Kidney epithelial cell (primary cell): Measurements from ENCODE around the gene LIPC. TPM values are rescaled to one million over a fixed set of nuclear protein-coding genes. Genes with fewer than 3 reads are reported as not detected.

ENCODE experiments used
- DNase-seq: peaks from one replicate; pipeline ENCODE4 v3.0.0-alpha.2; 2010; ENCODE audit warnings: low read depth
- H3K27me3 ChIP-seq: 2 replicates; pipeline ENCODE4 v1.6.0; 2011; ENCODE audit warnings: low read length; ENCODE audit not compliant: control insufficient read depth, insufficient read depth
- H3K36me3 ChIP-seq: 2 replicates; pipeline ENCODE4 v1.5.1; 2011; ENCODE audit warnings: low read length; ENCODE audit not compliant: control insufficient read depth, insufficient read depth
- H3K4me3 ChIP-seq: 2 replicates; pipeline ENCODE4 v1.5.1; 2011; ENCODE audit warnings: low read depth, mild to moderate bottlenecking, control low read depth, low read length
- total RNA-seq: library from RNA; depleted of rRNA; stranded (reverse); fragments of >200 nt; gene quantifications from 2 replicates; pipeline ENCODE4 v1.2.3, GENCODE V29; 2015
- TF ChIP-seq, protein P1 (sequence below): IDR thresholded peaks from 2 replicates; pipeline ENCODE4 v1.5.1; 2011; ENCODE audit warnings: mild to moderate bottlenecking, moderate library complexity, low read length, control low read depth, inconsistent platforms; ENCODE audit not compliant: insufficient read depth, poor library complexity, severe bottlenecking

The LIPC gene
- total RNA-seq, 1 donor from 2014 or later: 1.3 TPM

GRCh38 chr15:58606577-58607080 is 174.8 kb downstream of the LIPC start:
- no peak for DNase-seq
- Histone ChIP-seq H3K36me3 (peaks cover 1% of the 10 kb centered on the region), H3K27me3 (no peaks in the 10 kb centered on the region), H3K4me3 (no peak overlapping the region)
- TF ChIP-seq, protein P1, sequence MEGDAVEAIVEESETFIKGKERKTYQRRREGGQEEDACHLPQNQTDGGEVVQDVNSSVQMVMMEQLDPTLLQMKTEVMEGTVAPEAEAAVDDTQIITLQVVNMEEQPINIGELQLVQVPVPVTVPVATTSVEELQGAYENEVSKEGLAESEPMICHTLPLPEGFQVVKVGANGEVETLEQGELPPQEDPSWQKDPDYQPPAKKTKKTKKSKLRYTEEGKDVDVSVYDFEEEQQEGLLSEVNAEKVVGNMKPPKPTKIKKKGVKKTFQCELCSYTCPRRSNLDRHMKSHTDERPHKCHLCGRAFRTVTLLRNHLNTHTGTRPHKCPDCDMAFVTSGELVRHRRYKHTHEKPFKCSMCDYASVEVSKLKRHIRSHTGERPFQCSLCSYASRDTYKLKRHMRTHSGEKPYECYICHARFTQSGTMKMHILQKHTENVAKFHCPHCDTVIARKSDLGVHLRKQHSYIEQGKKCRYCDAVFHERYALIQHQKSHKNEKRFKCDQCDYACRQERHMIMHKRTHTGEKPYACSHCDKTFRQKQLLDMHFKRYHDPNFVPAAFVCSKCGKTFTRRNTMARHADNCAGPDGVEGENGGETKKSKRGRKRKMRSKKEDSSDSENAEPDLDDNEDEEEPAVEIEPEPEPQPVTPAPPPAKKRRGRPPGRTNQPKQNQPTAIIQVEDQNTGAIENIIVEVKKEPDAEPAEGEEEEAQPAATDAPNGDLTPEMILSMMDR: no peak

- TF ChIP-seq, protein P1: no peak
- no peak for DNase-seq
- peaks cover 1% of the 10 kb centered on the region for H3K36me3 ChIP-seq
- no peaks in the 10 kb centered on the region for H3K27me3 ChIP-seq
- no peak overlapping the region for H3K4me3 ChIP-seq
These were observed 176.4 kb downstream of the LIPC start for GRCh38 chr15:58608129-58608590.

DNA sequence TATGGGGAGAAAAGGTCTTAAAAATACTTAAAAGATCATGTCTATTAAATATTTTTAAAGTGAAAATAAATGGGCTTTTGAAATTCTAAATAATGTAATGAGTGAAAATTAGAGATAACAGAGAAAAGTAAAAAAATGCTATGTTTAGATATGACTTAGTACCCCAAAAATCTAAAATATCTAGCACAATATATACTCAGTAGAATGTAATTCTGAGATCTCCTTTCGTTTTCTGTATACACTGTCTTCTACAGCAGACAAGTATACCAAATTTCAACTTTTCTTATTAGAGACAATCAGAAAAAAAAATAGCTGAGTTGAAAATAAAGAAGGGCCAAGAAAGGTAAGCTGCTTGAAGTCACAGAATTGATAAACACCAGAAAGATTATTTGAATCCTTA is 176.9 kb downstream of the LIPC start:
- TF ChIP-seq, protein P1: no peak
- no peaks in the 10 kb centered on the region for H3K27me3 ChIP-seq
- peaks cover 1% of the 10 kb centered on the region for H3K36me3 ChIP-seq
- DNase-seq: no peak
- H3K4me3 ChIP-seq: no peak overlapping the region

DNA sequence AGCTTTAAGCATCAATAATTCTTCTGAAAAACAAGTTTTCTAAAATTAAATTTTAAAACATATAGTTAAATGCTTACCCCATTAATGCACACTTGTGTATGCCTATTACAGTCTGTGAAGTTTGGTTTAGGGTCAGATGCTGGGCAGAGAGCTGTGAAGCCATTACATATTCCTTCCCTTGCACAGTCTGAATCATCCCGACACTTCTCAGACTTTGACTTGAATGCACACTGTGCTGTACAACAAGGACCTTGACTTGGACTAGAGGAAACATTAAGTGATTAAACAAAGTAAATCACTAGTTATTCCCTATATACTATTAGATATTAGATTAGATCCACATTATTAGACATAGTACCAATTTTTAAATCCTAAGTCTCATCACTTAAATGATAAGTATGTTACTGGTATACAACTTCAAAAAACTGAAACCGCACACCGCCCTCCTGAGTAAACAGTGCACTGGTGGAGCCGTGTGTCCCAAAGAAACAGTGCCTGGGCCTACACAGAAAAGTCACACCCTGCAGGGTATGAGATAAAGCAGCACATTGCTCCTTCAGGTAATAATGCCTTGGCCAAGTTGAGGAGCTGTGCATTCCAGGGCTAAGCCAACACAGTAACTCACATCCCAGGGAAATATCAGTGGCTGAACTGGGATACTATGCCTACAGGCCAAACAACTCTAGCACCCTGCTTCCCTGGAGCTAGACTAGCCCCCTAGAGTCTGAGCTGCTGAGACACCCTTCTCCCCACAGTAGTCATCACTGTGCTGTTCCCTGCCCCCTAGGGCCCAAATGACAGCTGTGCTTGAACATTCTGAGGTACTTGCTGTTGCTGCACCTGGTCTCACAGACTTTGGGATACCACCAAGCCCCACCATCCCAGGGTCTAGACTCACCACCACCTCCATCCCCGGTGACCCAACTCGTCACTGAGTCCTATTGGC is 180.2 kb downstream of the LIPC start:
- H3K27me3 ChIP-seq: no peaks in the 10 kb centered on the region
- H3K4me3 ChIP-seq: no peak overlapping the region
- peaks cover 1% of the 10 kb centered on the region for H3K36me3 ChIP-seq
- TF ChIP-seq, protein P1: no peak
- DNase-seq: no peak

- DNase-seq: no peak
- Histone ChIP-seq H3K4me3 (no peak overlapping the region), H3K36me3 (peaks cover 1% of the 10 kb centered on the region), H3K27me3 (no peaks in the 10 kb centered on the region)
- TF ChIP-seq, protein P1: no peak
These were observed 184.4 kb downstream of the LIPC start for GRCh38 chr15:58616171-58616570.
